GM23338 (cell line): ENCODE data around the gene SNW1. TPM values are rescaled to one million over a fixed set of nuclear protein-coding genes. Genes with fewer than 3 reads are reported as not detected.

Experiments
- ATAC-seq: fragments of 200-7000 bp; cut with Tn5 transposase; 3 replicates; pipeline ENCODE4 v1.9.1; 2020
- DNase-seq: peaks from one replicate; pipeline ENCODE4 v3.0.0-alpha.2; 2015; ENCODE audit warnings: low spot score
- H2AFZ ChIP-seq: fragments of 200-600 bp; sonication (generic); 2 replicates; pipeline ENCODE4 v1.8.0; 2016; ENCODE audit warnings: antibody characterized with exemption, mild to moderate bottlenecking, moderate library complexity
- H3F3A ChIP-seq: fragments of 200-600 bp; sonication (generic); replicated peaks from 2 replicates; pipeline ENCODE4 v1.8.0; 2017; ENCODE audit warnings: antibody characterized with exemption, mixed run types, low read depth
- H3K27ac ChIP-seq: fragments of 200-600 bp; sonication (generic); 2 replicates; pipeline ENCODE4 v1.6.1; 2016; ENCODE audit warnings: low read depth
- H3K27me3 ChIP-seq: fragments of 200-600 bp; sonication (generic); 2 replicates; pipeline ENCODE4 v1.8.0; 2016; ENCODE audit warnings: mild to moderate bottlenecking, mixed run types, moderate library complexity; ENCODE audit not compliant: insufficient read depth
- H3K36me3 ChIP-seq: fragments of 200-600 bp; sonication (generic); 2 replicates; pipeline ENCODE4 v1.8.0; 2016; ENCODE audit warnings: mild to moderate bottlenecking; ENCODE audit not compliant: insufficient read depth
- H3K4me1 ChIP-seq: fragments of 200-600 bp; sonication (generic); 2 replicates; pipeline ENCODE4 v1.8.0; 2016; ENCODE audit warnings: mild to moderate bottlenecking, moderate library complexity; ENCODE audit not compliant: insufficient read depth
- H3K4me2 ChIP-seq: fragments of 200-600 bp; sonication (generic); 2 replicates; pipeline ENCODE4 v1.7.1; 2017; ENCODE audit warnings: mixed run types
- H3K4me3 ChIP-seq: fragments of 200-600 bp; sonication (generic); 2 replicates; pipeline ENCODE4 v1.6.1; 2016; ENCODE audit warnings: mixed run types
- H3K79me2 ChIP-seq: fragments of 200-600 bp; sonication (generic); replicated peaks from 2 replicates; pipeline ENCODE4 v1.8.0; 2017; ENCODE audit warnings: mild to moderate bottlenecking; ENCODE audit not compliant: insufficient read depth
- H3K9me2 ChIP-seq: fragments of 200-600 bp; sonication (generic); 2 replicates; pipeline ENCODE4 v1.8.0; 2017; ENCODE audit not compliant: insufficient read depth
- H4K20me1 ChIP-seq: fragments of 200-600 bp; sonication (generic); replicated peaks from 2 replicates; pipeline ENCODE4 v1.8.0; 2017; ENCODE audit warnings: mild to moderate bottlenecking; ENCODE audit not compliant: insufficient read depth
- H3K27ac Mint-ChIP-seq: 2 replicates; pipeline ENCODE4 v1.8.0; 2020; ENCODE audit warnings: inconsistent platforms, mild to moderate bottlenecking, moderate library complexity, mixed read lengths
- H3K27me3 Mint-ChIP-seq: 3 replicates; pipeline ENCODE4 v1.8.0; 2022; ENCODE audit warnings: low read depth, mild to moderate bottlenecking, moderate library complexity, mixed read lengths, inconsistent platforms; ENCODE audit not compliant: insufficient read depth, poor library complexity
- H3K36me3 Mint-ChIP-seq: 3 replicates; pipeline ENCODE4 v1.8.0; 2021; ENCODE audit warnings: low read depth, mild to moderate bottlenecking, inconsistent platforms, moderate library complexity, mixed read lengths
- H3K4me1 Mint-ChIP-seq: 3 replicates; pipeline ENCODE4 v1.8.0; 2020; ENCODE audit warnings: mild to moderate bottlenecking, inconsistent platforms, mixed read lengths
- H3K4me3 Mint-ChIP-seq: 3 replicates; pipeline ENCODE4 v1.8.0; 2021; ENCODE audit warnings: moderate library complexity, mild to moderate bottlenecking, inconsistent platforms, mixed read lengths
- H3K9me3 Mint-ChIP-seq: 3 replicates; pipeline ENCODE4 v1.8.0; 2020; ENCODE audit warnings: moderate library complexity, mild to moderate bottlenecking, inconsistent platforms, mixed read lengths
- CREB1 ChIP-seq: fragments of 250-450 bp; sonication (Bioruptor Pico); IDR thresholded peaks from 2 replicates; pipeline ENCODE4 v1.5.0; 2020; ENCODE audit warnings: low read depth, mild to moderate bottlenecking, moderate library complexity
- EZH2 ChIP-seq: fragments of 200-600 bp; sonication (generic); IDR thresholded peaks from one replicate; pipeline ENCODE4 v1.8.0; 2017; ENCODE audit warnings: antibody characterized with exemption, mild to moderate bottlenecking, low read depth; ENCODE audit not compliant: unreplicated experiment
- EZH2phosphoT487 ChIP-seq: fragments of 200-600 bp; sonication (generic); IDR thresholded peaks from one replicate; pipeline ENCODE4 v1.8.1; 2018; ENCODE audit warnings: antibody characterized with exemption; ENCODE audit not compliant: unreplicated experiment
- NANOG ChIP-seq: IDR thresholded peaks from 2 replicates; pipeline ENCODE4 v1.6.1; 2016; ENCODE audit warnings: antibody characterized with exemption, borderline replicate concordance
- POLR2AphosphoS5 ChIP-seq: IDR thresholded peaks from 2 replicates; pipeline ENCODE4 v1.6.1; 2016; ENCODE audit warnings: antibody characterized with exemption, low read depth
- STAT1 ChIP-seq: IDR thresholded peaks from one replicate; pipeline ENCODE4 v1.6.1; 2016; ENCODE audit warnings: antibody characterized with exemption; ENCODE audit not compliant: unreplicated experiment
- ZNF114 ChIP-seq: fragments of 250-450 bp; sonication (Bioruptor Pico); IDR thresholded peaks from 2 replicates; pipeline ENCODE4 v1.5.0; 2020; ENCODE audit warnings: mild to moderate bottlenecking, moderate library complexity
- ZNF331 ChIP-seq: fragments of 250-450 bp; sonication (Bioruptor Pico); IDR thresholded peaks from 2 replicates; pipeline ENCODE4 v1.5.0; 2020; ENCODE audit warnings: low read depth, mild to moderate bottlenecking, moderate library complexity
- polyA plus RNA-seq: library from polyadenylated mRNA; unstranded; fragments of >200 nt; fragmentation: Nextera tagmentation; extraction: Ambion mirVana; gene quantifications from 2 replicates; pipeline ENCODE4 v1.2.1, GENCODE V29; 2016
- total RNA-seq: library from RNA; depleted of rRNA; stranded (reverse); fragments of >200 nt; shearing (Covaris generic); gene quantifications from 2 replicates; pipeline ENCODE4 v1.2.3, GENCODE V29; 2014
- TF ChIP-seq, protein P1 (sequence below): IDR thresholded peaks from one replicate; pipeline ENCODE4 v1.6.1; 2018; ENCODE audit warnings: antibody characterized with exemption; ENCODE audit not compliant: unreplicated experiment
- TF ChIP-seq, protein P2 (sequence below): fragments of 250-450 bp; sonication (Bioruptor Pico); IDR thresholded peaks from 2 replicates; pipeline ENCODE4 v1.5.0; 2020; ENCODE audit warnings: mild to moderate bottlenecking, moderate library complexity
- TF ChIP-seq, protein P3 (sequence below): IDR thresholded peaks from 2 replicates; pipeline ENCODE4 v1.6.1; 2016; ENCODE audit warnings: antibody characterized with exemption

The SNW1 gene
- total and polyA plus RNA-seq, 2 experiments from 2014 or later = 60.5 to 129 TPM

DNA sequence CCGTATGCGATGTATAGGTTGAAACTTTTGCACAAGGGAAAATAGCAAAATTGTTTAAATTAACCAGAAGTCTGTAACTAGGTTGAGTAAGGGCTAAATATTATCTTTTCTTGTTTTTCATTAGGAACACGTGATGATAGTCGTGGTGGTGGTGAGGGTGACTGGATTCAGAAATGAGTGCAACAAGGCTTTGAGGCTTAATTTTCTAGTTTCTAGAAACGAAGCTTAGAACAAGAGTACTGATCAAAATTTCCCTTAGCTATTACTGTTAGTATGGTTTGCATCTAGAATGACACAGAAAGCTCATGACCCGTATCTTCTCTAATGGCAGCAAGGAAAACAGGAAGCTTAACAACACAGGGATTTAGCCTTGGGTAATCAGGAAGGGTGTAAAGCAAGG lies 46.0 kb downstream of the SNW1 start (continued):
- TF ChIP-seq, protein P1, sequence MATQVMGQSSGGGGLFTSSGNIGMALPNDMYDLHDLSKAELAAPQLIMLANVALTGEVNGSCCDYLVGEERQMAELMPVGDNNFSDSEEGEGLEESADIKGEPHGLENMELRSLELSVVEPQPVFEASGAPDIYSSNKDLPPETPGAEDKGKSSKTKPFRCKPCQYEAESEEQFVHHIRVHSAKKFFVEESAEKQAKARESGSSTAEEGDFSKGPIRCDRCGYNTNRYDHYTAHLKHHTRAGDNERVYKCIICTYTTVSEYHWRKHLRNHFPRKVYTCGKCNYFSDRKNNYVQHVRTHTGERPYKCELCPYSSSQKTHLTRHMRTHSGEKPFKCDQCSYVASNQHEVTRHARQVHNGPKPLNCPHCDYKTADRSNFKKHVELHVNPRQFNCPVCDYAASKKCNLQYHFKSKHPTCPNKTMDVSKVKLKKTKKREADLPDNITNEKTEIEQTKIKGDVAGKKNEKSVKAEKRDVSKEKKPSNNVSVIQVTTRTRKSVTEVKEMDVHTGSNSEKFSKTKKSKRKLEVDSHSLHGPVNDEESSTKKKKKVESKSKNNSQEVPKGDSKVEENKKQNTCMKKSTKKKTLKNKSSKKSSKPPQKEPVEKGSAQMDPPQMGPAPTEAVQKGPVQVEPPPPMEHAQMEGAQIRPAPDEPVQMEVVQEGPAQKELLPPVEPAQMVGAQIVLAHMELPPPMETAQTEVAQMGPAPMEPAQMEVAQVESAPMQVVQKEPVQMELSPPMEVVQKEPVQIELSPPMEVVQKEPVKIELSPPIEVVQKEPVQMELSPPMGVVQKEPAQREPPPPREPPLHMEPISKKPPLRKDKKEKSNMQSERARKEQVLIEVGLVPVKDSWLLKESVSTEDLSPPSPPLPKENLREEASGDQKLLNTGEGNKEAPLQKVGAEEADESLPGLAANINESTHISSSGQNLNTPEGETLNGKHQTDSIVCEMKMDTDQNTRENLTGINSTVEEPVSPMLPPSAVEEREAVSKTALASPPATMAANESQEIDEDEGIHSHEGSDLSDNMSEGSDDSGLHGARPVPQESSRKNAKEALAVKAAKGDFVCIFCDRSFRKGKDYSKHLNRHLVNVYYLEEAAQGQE = no peak

DNA sequence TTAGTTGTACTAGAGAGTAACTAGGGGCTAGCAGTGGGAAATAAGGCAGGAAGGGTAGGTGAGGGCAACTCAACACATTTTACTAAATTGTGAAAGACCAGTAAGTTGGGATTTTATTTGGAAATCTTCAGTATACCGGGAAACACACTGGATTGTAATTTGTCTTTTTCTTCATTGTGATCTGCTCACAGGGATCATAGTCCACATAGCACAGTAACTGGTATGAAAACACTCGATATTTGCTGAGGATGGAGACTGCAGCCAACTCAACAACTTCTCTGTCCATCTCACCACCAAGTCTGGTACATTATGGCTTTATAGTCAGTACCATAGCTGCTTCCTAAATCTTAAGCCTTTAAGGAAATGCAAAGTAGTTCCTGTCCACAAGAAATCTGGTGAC lies 50.6 kb downstream of the SNW1 start:
- H3K36me3 Mint-ChIP-seq = peaks cover 62% of the 10 kb centered on the region
- Histone ChIP-seq H3K4me3 (peak overlapping the region; percentile 85), H3K4me2 (no peak overlapping the region), H2AFZ (no peak overlapping the region), H4K20me1 (peaks cover 41% of the 10 kb centered on the region), H3K36me3 (peaks cover 48% of the 10 kb centered on the region), H3K79me2 (peaks cover 95% of the 10 kb centered on the region), H3K4me1 (peaks cover 6% of the 10 kb centered on the region), H3K27ac (no peak overlapping the region; the same call in 1 of the 2 replicates), H3F3A (peaks cover 9% of the 10 kb centered on the region), H3K27me3 (no peaks in the 10 kb centered on the region), H3K9me2 (no peaks in the 10 kb centered on the region)
- H3K9me3 Mint-ChIP-seq = no peaks in the 10 kb centered on the region; the same call in 2 of the 3 replicates
- peak overlapping the region; percentile 20 for H3K4me3 Mint-ChIP-seq
- peaks cover 15% of the 10 kb centered on the region; the same call in 2 of the 3 replicates for H3K4me1 Mint-ChIP-seq
- DNase-seq = no peak
- peaks cover 4% of the 10 kb centered on the region for H3K27me3 Mint-ChIP-seq
- no peak for ATAC-seq
- 0 out of 2 replicates have a peak overlapping the region, but pooled peaks have one; percentile 8 for H3K27ac Mint-ChIP-seq
- TF ChIP-seq EZH2phosphoT487 = no peak
- TF ChIP-seq, protein P2, sequence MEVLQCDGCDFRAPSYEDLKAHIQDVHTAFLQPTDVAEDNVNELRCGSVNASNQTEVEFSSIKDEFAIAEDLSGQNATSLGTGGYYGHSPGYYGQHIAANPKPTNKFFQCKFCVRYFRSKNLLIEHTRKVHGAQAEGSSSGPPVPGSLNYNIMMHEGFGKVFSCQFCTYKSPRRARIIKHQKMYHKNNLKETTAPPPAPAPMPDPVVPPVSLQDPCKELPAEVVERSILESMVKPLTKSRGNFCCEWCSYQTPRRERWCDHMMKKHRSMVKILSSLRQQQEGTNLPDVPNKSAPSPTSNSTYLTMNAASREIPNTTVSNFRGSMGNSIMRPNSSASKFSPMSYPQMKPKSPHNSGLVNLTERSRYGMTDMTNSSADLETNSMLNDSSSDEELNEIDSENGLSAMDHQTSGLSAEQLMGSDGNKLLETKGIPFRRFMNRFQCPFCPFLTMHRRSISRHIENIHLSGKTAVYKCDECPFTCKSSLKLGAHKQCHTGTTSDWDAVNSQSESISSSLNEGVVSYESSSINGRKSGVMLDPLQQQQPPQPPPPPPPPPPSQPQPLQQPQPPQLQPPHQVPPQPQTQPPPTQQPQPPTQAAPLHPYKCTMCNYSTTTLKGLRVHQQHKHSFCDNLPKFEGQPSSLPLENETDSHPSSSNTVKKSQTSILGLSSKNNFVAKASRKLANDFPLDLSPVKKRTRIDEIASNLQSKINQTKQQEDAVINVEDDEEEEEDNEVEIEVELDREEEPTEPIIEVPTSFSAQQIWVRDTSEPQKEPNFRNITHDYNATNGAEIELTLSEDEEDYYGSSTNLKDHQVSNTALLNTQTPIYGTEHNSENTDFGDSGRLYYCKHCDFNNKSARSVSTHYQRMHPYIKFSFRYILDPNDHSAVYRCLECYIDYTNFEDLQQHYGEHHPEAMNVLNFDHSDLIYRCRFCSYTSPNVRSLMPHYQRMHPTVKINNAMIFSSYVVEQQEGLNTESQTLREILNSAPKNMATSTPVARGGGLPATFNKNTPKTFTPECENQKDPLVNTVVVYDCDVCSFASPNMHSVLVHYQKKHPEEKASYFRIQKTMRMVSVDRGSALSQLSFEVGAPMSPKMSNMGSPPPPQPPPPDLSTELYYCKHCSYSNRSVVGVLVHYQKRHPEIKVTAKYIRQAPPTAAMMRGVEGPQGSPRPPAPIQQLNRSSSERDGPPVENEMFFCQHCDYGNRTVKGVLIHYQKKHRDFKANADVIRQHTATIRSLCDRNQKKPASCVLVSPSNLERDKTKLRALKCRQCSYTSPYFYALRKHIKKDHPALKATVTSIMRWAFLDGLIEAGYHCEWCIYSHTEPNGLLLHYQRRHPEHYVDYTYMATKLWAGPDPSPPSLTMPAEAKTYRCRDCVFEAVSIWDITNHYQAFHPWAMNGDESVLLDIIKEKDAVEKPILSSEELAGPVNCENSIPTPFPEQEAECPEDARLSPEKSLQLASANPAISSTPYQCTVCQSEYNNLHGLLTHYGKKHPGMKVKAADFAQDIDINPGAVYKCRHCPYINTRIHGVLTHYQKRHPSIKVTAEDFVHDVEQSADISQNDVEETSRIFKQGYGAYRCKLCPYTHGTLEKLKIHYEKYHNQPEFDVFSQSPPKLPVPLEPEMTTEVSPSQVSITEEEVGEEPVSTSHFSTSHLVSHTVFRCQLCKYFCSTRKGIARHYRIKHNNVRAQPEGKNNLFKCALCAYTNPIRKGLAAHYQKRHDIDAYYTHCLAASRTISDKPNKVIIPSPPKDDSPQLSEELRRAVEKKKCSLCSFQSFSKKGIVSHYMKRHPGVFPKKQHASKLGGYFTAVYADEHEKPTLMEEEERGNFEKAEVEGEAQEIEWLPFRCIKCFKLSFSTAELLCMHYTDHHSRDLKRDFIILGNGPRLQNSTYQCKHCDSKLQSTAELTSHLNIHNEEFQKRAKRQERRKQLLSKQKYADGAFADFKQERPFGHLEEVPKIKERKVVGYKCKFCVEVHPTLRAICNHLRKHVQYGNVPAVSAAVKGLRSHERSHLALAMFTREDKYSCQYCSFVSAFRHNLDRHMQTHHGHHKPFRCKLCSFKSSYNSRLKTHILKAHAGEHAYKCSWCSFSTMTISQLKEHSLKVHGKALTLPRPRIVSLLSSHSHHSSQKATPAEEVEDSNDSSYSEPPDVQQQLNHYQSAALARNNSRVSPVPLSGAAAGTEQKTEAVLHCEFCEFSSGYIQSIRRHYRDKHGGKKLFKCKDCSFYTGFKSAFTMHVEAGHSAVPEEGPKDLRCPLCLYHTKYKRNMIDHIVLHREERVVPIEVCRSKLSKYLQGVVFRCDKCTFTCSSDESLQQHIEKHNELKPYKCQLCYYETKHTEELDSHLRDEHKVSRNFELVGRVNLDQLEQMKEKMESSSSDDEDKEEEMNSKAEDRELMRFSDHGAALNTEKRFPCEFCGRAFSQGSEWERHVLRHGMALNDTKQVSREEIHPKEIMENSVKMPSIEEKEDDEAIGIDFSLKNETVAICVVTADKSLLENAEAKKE (CRISPR knock-in tag) = no peak
- TF ChIP-seq POLR2AphosphoS5 = no peak
- no peak for TF ChIP-seq ZNF331
- TF ChIP-seq, protein P1 = no peak
- no peak for TF ChIP-seq ZNF114 (CRISPR knock-in tag)
- no peak for TF ChIP-seq STAT1
- TF ChIP-seq, protein P3, sequence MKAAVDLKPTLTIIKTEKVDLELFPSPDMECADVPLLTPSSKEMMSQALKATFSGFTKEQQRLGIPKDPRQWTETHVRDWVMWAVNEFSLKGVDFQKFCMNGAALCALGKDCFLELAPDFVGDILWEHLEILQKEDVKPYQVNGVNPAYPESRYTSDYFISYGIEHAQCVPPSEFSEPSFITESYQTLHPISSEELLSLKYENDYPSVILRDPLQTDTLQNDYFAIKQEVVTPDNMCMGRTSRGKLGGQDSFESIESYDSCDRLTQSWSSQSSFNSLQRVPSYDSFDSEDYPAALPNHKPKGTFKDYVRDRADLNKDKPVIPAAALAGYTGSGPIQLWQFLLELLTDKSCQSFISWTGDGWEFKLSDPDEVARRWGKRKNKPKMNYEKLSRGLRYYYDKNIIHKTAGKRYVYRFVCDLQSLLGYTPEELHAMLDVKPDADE = no peak
- no peak for TF ChIP-seq NANOG
- TF ChIP-seq CREB1 (CRISPR knock-in tag) = no peak
- TF ChIP-seq EZH2 = no peak
